Testis (tissue), 2 donors: Measurements from ENCODE around the gene EDARADD.

Experiments used
- CTCF ChIP-seq, 3 experiments: fragments of 450-650 bp in 2 of 3; fragments of 200-600 bp in 1 of 3; sonication (generic) in 1 of 3; IDR thresholded peaks; one replicate each; pipeline ENCODE4 v1.5.1; 2016 to 2019; ENCODE audit warnings: antibody characterized with exemption in 3 of 3, mild to moderate bottlenecking in 2 of 3, moderate library complexity in 1 of 3
- POLR2A ChIP-seq: fragments of 450-650 bp; IDR thresholded peaks from one replicate; pipeline ENCODE4 v1.6.1; 2017; ENCODE audit warnings: antibody characterized with exemption, mild to moderate bottlenecking, moderate library complexity

DNA sequence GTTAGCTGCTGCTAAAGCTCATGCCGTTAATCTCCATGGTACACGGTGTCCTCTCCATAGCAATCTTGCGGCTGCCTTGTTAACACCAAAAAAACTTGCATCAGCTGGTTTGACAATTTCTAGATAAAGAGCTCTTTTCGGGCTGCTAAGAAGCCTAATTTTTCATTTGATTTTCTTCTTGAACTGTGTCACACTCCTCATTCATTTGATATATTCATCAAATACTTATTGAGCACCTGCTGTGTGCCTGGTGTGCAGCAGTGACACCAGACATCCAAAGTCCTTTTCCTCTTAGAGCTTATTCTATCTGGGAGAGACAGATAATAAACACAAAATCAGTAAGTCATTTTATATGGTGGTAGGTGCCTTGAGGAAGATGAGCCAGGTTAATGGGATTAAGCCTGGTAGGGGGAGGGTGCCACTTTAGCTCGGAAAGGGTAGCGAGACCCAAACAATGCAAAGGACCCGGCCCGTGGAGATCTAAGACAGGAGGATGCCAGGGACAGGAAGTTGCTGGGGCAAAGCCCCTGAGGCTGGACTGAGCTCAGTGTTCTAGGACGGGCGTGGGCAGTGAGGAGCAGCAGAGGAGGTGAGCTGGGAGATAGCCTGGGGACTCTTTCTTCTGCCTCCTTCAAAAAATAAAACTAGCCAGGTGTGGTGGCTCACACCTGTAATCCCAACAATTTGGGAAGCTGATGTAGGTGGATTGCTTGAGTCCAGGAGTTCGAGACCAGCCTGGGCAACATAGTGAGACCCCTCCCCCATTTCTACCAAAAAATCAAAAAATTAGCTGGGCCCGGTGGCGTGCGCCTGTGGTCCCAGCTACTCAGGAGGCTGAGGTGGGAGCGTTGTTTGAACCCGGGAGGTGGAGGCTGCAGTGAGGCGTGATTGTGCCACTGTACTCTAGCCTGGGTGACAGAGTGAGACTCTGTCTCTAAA lies 79.0 kb downstream of the EDARADD start:
- TF ChIP-seq CTCF (IDR thresholded peaks at IDR 0.05), result no peak
- no peak for TF ChIP-seq POLR2A
